CD4-positive, CD25-positive, alpha-beta regulatory T cell (primary cell): ENCODE measurements around the gene SLC12A7. TPM values are rescaled to one million over a fixed set of nuclear protein-coding genes. Genes with fewer than 3 reads are reported as not detected.
A peak's percentile ranks its signal among the peaks of the same experiment; 100 is the strongest.

Experiments used
- ATAC-seq, 2 donors: fragments of 150-1000 bp; cut with Tn5 transposase; one replicate each; pipeline ENCODE4 v1.10.0; 2021; ENCODE audit warnings: low read depth in 2 of 2, moderate number of reproducible peaks in 2 of 2, moderate library complexity in 1 of 2
- DNase-seq, 3 donors: peaks; one replicate each; pipeline versions ENCODE4 v3.0.0 to v3.0.0-alpha.2; 2012 to 2022; ENCODE audit warnings: mixed read lengths in 1 of 3
- H3K27ac ChIP-seq: one replicate; pipeline ENCODE4 v1.7.0; 2013; ENCODE audit warnings: mild to moderate bottlenecking, low read length; ENCODE audit not compliant: insufficient read depth, poor library complexity, severe bottlenecking
- H3K27me3 ChIP-seq: one replicate; pipeline ENCODE4 v1.7.0; 2013; ENCODE audit warnings: low read length; ENCODE audit not compliant: control insufficient read depth, insufficient read depth
- H3K36me3 ChIP-seq: one replicate; pipeline ENCODE4 v1.7.0; 2013; ENCODE audit warnings: mild to moderate bottlenecking, low read length, moderate library complexity; ENCODE audit not compliant: control insufficient read depth, insufficient read depth
- H3K4me1 ChIP-seq: 2 replicates; pipeline ENCODE4 v1.7.0; 2013; ENCODE audit warnings: mild to moderate bottlenecking, low read length; ENCODE audit not compliant: insufficient read depth, control insufficient read depth, poor library complexity, severe bottlenecking
- H3K4me3 ChIP-seq: one replicate; pipeline ENCODE4 v1.7.0; 2013; ENCODE audit warnings: low read depth, mild to moderate bottlenecking, low read length, moderate library complexity
- H3K9me3 ChIP-seq, 2 experiments: 1 replicate in 1 of 2; 2 replicates in 1 of 2; pipeline ENCODE4 v1.7.0; 2013; ENCODE audit warnings: low read length in 2 of 2, mild to moderate bottlenecking in 1 of 2, moderate library complexity in 1 of 2; ENCODE audit not compliant: control insufficient read depth in 2 of 2
- H3K27ac Mint-ChIP-seq, 3 donors: one replicate each; pipeline ENCODE4 v1.8.0; 2020 to 2022; ENCODE audit warnings: mild to moderate bottlenecking in 3 of 3, mixed read lengths in 3 of 3, moderate library complexity in 2 of 3
- H3K27me3 Mint-ChIP-seq: one replicate; pipeline ENCODE4 v1.8.0; 2022; ENCODE audit warnings: mild to moderate bottlenecking, mixed read lengths
- H3K36me3 Mint-ChIP-seq: one replicate; pipeline ENCODE4 v1.8.0; 2020; ENCODE audit warnings: mixed read lengths
- H3K4me1 Mint-ChIP-seq, 4 donors: one replicate each; pipeline ENCODE4 v1.8.0; 2020 to 2022; ENCODE audit warnings: mixed read lengths in 4 of 4, mild to moderate bottlenecking in 1 of 4
- H3K4me3 Mint-ChIP-seq, 4 donors: one replicate each; pipeline ENCODE4 v1.8.0; 2020 to 2022; ENCODE audit warnings: mild to moderate bottlenecking in 4 of 4, mixed read lengths in 4 of 4, moderate library complexity in 3 of 4
- H3K9me3 Mint-ChIP-seq, 7 donors: one replicate each; pipeline ENCODE4 v1.8.0; 2020 to 2022; ENCODE audit warnings: mixed read lengths in 7 of 7, mild to moderate bottlenecking in 3 of 7, moderate library complexity in 2 of 7
- polyA plus RNA-seq, 4 donors: library from polyadenylated mRNA; unstranded; fragments of 300-500 nt; fragmentation: Illumina TruSeq; gene quantifications; one replicate each; pipeline ENCODE4 v1.2.3, GENCODE V29; 2021
- total RNA-seq: library from RNA; stranded (reverse); gene quantifications from one replicate; pipeline ENCODE4 v1.2.3, GENCODE V29; 2022

The SLC12A7 gene
- total and polyA plus RNA-seq, 5 donors from 2014 or later: 2.2 to 16.0 (median 7.0) TPM

GRCh38 chr5:1068204-1068894, 43.5 kb downstream of the SLC12A7 start:
- no peaks in the 10 kb centered on the region for H3K27me3 Mint-ChIP-seq
- no peak for ATAC-seq
- DNase-seq: no peak
- Histone ChIP-seq H3K27ac (no peak overlapping the region), H3K4me1 (no peaks in the 10 kb centered on the region), H3K27me3 (no peaks in the 10 kb centered on the region), H3K4me3 (no peak overlapping the region), H3K9me3 (no peaks in the 10 kb centered on the region), H3K36me3 (peaks cover 18% of the 10 kb centered on the region)
- no peak overlapping the region for H3K27ac Mint-ChIP-seq
- H3K4me3 Mint-ChIP-seq: no peak overlapping the region
- peaks cover 0 to 1% (median 0%) of the 10 kb centered on the region in 7 donors for H3K9me3 Mint-ChIP-seq
- no peaks in the 10 kb centered on the region for H3K4me1 Mint-ChIP-seq
- peaks cover 9% of the 10 kb centered on the region for H3K36me3 Mint-ChIP-seq

DNA sequence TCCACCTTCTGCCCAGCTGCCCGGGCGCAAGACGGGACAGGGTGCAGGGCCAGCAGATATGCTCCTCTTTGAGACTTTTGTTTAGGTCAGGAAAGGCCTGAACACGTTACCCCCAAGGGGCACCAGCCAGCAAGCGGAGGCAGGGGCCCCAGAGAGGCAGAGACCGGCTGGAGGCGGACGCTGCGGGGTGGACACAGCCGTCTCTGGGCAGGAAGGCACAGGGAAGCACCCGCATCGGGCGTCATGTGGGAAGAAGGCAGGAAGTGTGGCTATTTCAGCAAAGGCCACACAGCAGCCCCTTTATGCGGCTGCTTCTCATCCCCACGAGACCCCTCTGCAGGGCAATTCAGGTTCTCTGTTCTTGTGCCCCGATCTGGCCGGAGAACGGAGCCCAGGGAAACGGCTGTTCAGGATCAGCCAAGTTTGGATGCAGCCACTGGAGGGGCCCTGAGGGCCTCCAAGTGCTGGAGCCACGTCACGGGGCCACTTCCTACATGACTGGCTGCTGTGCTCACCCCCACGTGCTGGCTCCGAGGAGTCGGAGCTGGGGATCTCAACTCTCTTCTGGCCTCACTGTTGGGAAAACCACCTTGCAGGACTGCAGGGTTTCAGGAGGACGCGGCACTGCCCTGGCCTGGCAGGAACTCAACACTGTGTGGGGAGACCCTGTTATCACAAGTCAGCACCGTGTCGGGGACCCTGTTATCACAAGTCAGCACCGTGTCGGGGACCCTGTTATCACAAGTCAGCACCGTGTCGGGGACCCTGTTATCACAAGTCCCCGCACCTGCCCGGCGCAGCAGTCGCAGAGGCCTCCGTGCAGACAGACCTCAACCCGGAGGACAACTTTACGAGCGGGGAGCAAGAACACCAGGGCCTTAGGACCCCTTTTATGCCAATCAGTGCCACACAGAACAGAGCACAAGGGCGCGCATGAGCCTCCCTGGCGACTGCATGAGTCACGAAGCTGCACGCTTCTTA, 44.4 kb downstream of the SLC12A7 start:
- DNase-seq (no peak), ATAC-seq (no peak)
- Mint-ChIP-seq H3K27me3 (no peaks in the 10 kb centered on the region), H3K27ac (no peak overlapping the region), H3K36me3 (peaks cover 9% of the 10 kb centered on the region), H3K4me1 (no peaks in the 10 kb centered on the region), H3K9me3 (peaks cover 0 to 1% (median 0%) of the 10 kb centered on the region in 7 donors), H3K4me3 (no peak overlapping the region)
- H3K9me3 ChIP-seq: no peaks in the 10 kb centered on the region
- peaks cover 21% of the 10 kb centered on the region for H3K36me3 ChIP-seq
- no peak overlapping the region for H3K27ac ChIP-seq
- H3K4me3 ChIP-seq: no peak overlapping the region
- H3K4me1 ChIP-seq: no peaks in the 10 kb centered on the region
- H3K27me3 ChIP-seq: no peaks in the 10 kb centered on the region

GRCh38 chr5:1066676-1067075, 45.2 kb downstream of the SLC12A7 start:
- DNase-seq: no peak
- peaks cover 13% of the 10 kb centered on the region for H3K36me3 Mint-ChIP-seq
- no peak overlapping the region for H3K4me3 Mint-ChIP-seq
- H3K4me1 ChIP-seq: no peaks in the 10 kb centered on the region
- H3K9me3 ChIP-seq: no peaks in the 10 kb centered on the region
- H3K27me3 Mint-ChIP-seq: no peaks in the 10 kb centered on the region
- no peak for ATAC-seq
- peaks cover 0 to 1% (median 0%) of the 10 kb centered on the region in 7 donors for H3K9me3 Mint-ChIP-seq
- H3K27ac Mint-ChIP-seq: peak overlapping the region in 1 of 3 donors; percentile 63
- no peaks in the 10 kb centered on the region for H3K4me1 Mint-ChIP-seq
- no peak overlapping the region for H3K27ac ChIP-seq
- H3K27me3 ChIP-seq: no peaks in the 10 kb centered on the region
- peaks cover 21% of the 10 kb centered on the region for H3K36me3 ChIP-seq
- no peak overlapping the region for H3K4me3 ChIP-seq

DNA sequence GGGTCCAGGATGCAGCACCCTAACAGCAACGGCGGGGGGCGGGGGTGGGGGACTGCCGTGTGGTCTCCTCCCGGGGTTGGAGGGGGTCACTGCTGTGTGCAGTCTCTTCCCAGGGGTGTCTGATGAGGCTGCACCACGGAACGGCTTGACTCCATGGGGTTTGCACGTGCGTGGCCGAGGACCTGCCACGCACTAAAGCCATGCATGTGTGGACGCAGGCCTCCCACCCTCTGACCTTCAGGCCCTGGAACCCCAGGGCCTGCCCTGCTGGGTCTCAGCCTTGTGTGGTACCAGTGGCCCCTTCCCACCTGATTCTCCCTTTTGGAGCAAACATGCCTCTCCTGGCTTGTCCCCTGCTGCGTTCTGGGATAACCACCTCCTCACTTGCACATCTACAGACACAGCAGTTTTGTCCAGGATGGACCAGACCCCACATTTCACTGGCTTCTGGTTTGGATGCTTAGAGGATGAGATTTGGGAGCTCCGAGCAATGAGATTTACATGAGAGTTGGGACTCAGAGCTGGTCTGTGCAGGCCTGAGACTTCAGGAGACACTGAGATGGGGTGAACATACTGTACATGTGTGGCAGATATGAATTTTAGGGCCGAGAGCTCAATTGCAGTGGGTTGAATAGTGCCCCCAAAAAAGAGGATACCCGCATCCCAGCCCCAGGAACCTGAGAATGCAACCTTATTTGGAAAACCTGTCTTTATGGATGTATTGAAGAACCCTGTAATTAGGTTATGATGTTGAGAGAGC, 45.8 kb downstream of the SLC12A7 start:
- ATAC-seq: no peak
- H3K4me3 Mint-ChIP-seq: no peak overlapping the region
- no peaks in the 10 kb centered on the region for H3K4me1 Mint-ChIP-seq
- Histone ChIP-seq H3K9me3 (no peaks in the 10 kb centered on the region), H3K27me3 (no peaks in the 10 kb centered on the region), H3K27ac (no peak overlapping the region), H3K4me1 (no peaks in the 10 kb centered on the region), H3K4me3 (no peak overlapping the region), H3K36me3 (peaks cover 21% of the 10 kb centered on the region)
- peak overlapping the region in 1 of 3 donors; percentile 63 for H3K27ac Mint-ChIP-seq
- DNase-seq: no peak
- no peaks in the 10 kb centered on the region for H3K27me3 Mint-ChIP-seq
- H3K9me3 Mint-ChIP-seq: peaks cover 0 to 1% (median 0%) of the 10 kb centered on the region in 7 donors
- peaks cover 13% of the 10 kb centered on the region for H3K36me3 Mint-ChIP-seq

GRCh38 chr5:1065143-1065750, 46.6 kb downstream of the SLC12A7 start:
- no peaks in the 10 kb centered on the region for H3K4me1 Mint-ChIP-seq
- H3K27me3 ChIP-seq: no peaks in the 10 kb centered on the region
- no peak overlapping the region for H3K27ac Mint-ChIP-seq
- peaks cover 13% of the 10 kb centered on the region for H3K36me3 Mint-ChIP-seq
- H3K27me3 Mint-ChIP-seq: no peaks in the 10 kb centered on the region
- H3K4me1 ChIP-seq: no peaks in the 10 kb centered on the region
- peaks cover 0 to 1% (median 0%) of the 10 kb centered on the region in 7 donors for H3K9me3 Mint-ChIP-seq
- DNase-seq (no peak), ATAC-seq (no peak)
- H3K36me3 ChIP-seq: peaks cover 24% of the 10 kb centered on the region
- H3K27ac ChIP-seq: no peak overlapping the region
- no peak overlapping the region for H3K4me3 Mint-ChIP-seq
- no peaks in the 10 kb centered on the region for H3K9me3 ChIP-seq
- no peak overlapping the region for H3K4me3 ChIP-seq

- Histone ChIP-seq H3K4me3 (no peak overlapping the region), H3K9me3 (no peaks in the 10 kb centered on the region), H3K36me3 (peaks cover 27% of the 10 kb centered on the region), H3K27ac (no peak overlapping the region), H3K27me3 (no peaks in the 10 kb centered on the region), H3K4me1 (no peaks in the 10 kb centered on the region)
- peaks cover 13% of the 10 kb centered on the region for H3K36me3 Mint-ChIP-seq
- DNase-seq (no peak), ATAC-seq (no peak)
- no peak overlapping the region for H3K4me3 Mint-ChIP-seq
- H3K27ac Mint-ChIP-seq: no peak overlapping the region
- peaks cover 0 to 1% (median 0%) of the 10 kb centered on the region in 7 donors for H3K9me3 Mint-ChIP-seq
- no peaks in the 10 kb centered on the region for H3K4me1 Mint-ChIP-seq
- no peaks in the 10 kb centered on the region for H3K27me3 Mint-ChIP-seq
Measured at GRCh38 chr5:1064383-1065142, 47.3 kb downstream of the SLC12A7 start.
